K562 (cell line): ENCODE measurements around the gene SRI. TPM values are rescaled to one million over a fixed set of nuclear protein-coding genes. Genes with fewer than 3 reads are reported as not detected.

ENCODE experiments used
- BCOR ChIP-seq: fragments of 450-650 bp; IDR thresholded peaks from 2 replicates; pipeline ENCODE4 v1.6.1; 2016
- C11orf30 ChIP-seq: fragments of 450-650 bp; IDR thresholded peaks from 2 replicates; pipeline ENCODE4 v1.6.1; 2016; ENCODE audit warnings: low read depth, mild to moderate bottlenecking
- MCM5 ChIP-seq: fragments of 450-650 bp; IDR thresholded peaks from 2 replicates; pipeline ENCODE4 v1.6.1; 2016; ENCODE audit warnings: low read depth
- NFE2 ChIP-seq: IDR thresholded peaks from 2 replicates; pipeline ENCODE4 v1.6.1; 2014; ENCODE audit warnings: antibody characterized with exemption, low read depth
- PRDM10 ChIP-seq: fragments of 450-650 bp; IDR thresholded peaks from 2 replicates; pipeline ENCODE4 v1.6.1; 2018; ENCODE audit not compliant: partially characterized antibody
- RAD51 ChIP-seq: fragments of 450-650 bp; IDR thresholded peaks from 2 replicates; pipeline ENCODE4 v1.7.1; 2016; ENCODE audit warnings: low read depth, mild to moderate bottlenecking, borderline replicate concordance
- SMARCE1 ChIP-seq: fragments of 450-650 bp; IDR thresholded peaks from 2 replicates; pipeline ENCODE4 v1.7.1; 2016; ENCODE audit warnings: mild to moderate bottlenecking
- WHSC1 ChIP-seq: IDR thresholded peaks from one replicate; pipeline ENCODE4 v1.6.1; 2012; ENCODE audit warnings: low read length, control low read depth, inconsistent platforms
- ZNF324 ChIP-seq: fragments of 250-450 bp; sonication (Bioruptor Pico); IDR thresholded peaks from 2 replicates; pipeline ENCODE4 v1.4.0; 2020; ENCODE audit warnings: mild to moderate bottlenecking
- polyA plus RNA-seq, 8 experiments: library from polyadenylated mRNA; depleted of rRNA in 4 of 8; stranded (reverse) in 5 of 8; unstranded in 3 of 8; fragments of >200 nt; fragmentation: Nextera tagmentation in 2 of 8; fragmentation: Illumina TruSeq in 1 of 8; extraction: Ambion mirVana in 2 of 8; extraction: Trizol in 1 of 8; gene quantifications; 2 replicates each; pipeline versions ENCODE4 v1.2.1 to v1.2.3, GENCODE V29; 2011 to 2014; ENCODE audit warnings: inconsistent platforms in 1 of 8, missing spikeins in 1 of 8
- total RNA-seq, 7 experiments: library from RNA; depleted of rRNA in 6 of 7; stranded (reverse); fragments of >200 nt in 6 of 7; fragmentation: Illumina TruSeq in 2 of 7; extraction: Trizol in 2 of 7; gene quantifications; 2 replicates each; pipeline versions ENCODE4 v1.2.1 to v1.2.3, GENCODE V29; 2011 to 2021; ENCODE audit warnings: low replicate concordance in 1 of 7
- TF ChIP-seq, protein P1 (sequence below): fragments of 150-350 bp; IDR thresholded peaks from 2 replicates; pipeline ENCODE4 v1.6.1; 2014; ENCODE audit warnings: low read depth, mild to moderate bottlenecking, low read length, borderline replicate concordance
- TF ChIP-seq, protein P2 (sequence below): sonication (generic); formaldehyde crosslinking; IDR thresholded peaks from 2 replicates; pipeline ENCODE4 v1.8.1; 2023; ENCODE audit warnings: mild to moderate bottlenecking, missing genetic modification reagents, moderate library complexity
- TF ChIP-seq, protein P3 (sequence below): sonication (generic); formaldehyde crosslinking; IDR thresholded peaks from 2 replicates; pipeline ENCODE4 v1.8.0; 2022; ENCODE audit warnings: mild to moderate bottlenecking, missing genetic modification reagents, borderline replicate concordance
- TF ChIP-seq, protein P4 (sequence below): fragments of 450-650 bp; formaldehyde crosslinking; IDR thresholded peaks from 2 replicates; pipeline ENCODE4 v1.4.0; 2022; ENCODE audit warnings: mild to moderate bottlenecking, moderate library complexity
- TF ChIP-seq, protein P5 (sequence below): IDR thresholded peaks from 2 replicates; pipeline ENCODE4 v1.6.1; 2011; ENCODE audit not compliant: insufficient read length; ENCODE audit errors: extremely low read depth

SRI gene
- total and polyA plus RNA-seq, 9 of the 15 experiments (the other 6 are each of a cell fraction or from before 2014, with no cell fraction given): 56.4 to 158 (median 119) TPM

DNA sequence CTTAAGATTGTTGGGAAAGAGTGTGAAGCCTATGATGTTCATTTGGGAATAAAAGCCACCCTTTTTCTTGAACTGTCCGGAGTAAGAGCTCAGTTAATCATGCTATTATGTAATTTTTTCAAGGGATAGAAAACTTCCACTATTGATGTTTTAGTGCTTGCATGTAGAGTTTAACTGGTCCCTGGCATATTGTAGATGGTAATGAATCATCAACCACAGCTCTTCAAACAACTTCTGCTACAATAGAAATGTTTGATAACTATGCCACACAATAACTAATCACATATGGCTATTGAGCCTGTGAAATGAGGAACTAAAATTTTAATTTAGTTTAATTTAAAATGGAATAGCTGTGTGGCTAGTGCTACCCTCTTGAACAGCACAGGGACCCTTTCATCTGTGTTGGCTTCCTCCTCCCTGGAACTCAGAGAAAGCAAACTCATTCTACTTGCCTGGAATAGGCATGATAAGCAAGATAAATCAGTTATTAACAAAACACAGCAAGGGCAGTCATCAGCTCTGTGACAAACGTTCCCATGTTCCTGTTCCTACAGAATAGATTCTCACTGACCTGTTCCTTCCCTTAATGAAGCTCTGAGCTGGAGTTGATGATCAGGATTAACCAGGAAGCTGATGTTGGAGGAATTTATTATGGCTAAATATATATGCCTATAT lies 4.9 kb upstream of the SRI start (continued):
- TF ChIP-seq PRDM10: no peak
- TF ChIP-seq, protein P1, sequence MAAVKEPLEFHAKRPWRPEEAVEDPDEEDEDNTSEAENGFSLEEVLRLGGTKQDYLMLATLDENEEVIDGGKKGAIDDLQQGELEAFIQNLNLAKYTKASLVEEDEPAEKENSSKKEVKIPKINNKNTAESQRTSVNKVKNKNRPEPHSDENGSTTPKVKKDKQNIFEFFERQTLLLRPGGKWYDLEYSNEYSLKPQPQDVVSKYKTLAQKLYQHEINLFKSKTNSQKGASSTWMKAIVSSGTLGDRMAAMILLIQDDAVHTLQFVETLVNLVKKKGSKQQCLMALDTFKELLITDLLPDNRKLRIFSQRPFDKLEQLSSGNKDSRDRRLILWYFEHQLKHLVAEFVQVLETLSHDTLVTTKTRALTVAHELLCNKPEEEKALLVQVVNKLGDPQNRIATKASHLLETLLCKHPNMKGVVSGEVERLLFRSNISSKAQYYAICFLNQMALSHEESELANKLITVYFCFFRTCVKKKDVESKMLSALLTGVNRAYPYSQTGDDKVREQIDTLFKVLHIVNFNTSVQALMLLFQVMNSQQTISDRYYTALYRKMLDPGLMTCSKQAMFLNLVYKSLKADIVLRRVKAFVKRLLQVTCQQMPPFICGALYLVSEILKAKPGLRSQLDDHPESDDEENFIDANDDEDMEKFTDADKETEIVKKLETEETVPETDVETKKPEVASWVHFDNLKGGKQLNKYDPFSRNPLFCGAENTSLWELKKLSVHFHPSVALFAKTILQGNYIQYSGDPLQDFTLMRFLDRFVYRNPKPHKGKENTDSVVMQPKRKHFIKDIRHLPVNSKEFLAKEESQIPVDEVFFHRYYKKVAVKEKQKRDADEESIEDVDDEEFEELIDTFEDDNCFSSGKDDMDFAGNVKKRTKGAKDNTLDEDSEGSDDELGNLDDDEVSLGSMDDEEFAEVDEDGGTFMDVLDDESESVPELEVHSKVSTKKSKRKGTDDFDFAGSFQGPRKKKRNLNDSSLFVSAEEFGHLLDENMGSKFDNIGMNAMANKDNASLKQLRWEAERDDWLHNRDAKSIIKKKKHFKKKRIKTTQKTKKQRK: no peak
- TF ChIP-seq, protein P2, sequence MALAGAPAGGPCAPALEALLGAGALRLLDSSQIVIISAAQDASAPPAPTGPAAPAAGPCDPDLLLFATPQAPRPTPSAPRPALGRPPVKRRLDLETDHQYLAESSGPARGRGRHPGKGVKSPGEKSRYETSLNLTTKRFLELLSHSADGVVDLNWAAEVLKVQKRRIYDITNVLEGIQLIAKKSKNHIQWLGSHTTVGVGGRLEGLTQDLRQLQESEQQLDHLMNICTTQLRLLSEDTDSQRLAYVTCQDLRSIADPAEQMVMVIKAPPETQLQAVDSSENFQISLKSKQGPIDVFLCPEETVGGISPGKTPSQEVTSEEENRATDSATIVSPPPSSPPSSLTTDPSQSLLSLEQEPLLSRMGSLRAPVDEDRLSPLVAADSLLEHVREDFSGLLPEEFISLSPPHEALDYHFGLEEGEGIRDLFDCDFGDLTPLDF (CRISPR knock-in tag): no peak
- TF ChIP-seq MCM5: no peak
- TF ChIP-seq NFE2: peak; percentile 47; the same call in 1 of the 2 replicates
- TF ChIP-seq, protein P3, sequence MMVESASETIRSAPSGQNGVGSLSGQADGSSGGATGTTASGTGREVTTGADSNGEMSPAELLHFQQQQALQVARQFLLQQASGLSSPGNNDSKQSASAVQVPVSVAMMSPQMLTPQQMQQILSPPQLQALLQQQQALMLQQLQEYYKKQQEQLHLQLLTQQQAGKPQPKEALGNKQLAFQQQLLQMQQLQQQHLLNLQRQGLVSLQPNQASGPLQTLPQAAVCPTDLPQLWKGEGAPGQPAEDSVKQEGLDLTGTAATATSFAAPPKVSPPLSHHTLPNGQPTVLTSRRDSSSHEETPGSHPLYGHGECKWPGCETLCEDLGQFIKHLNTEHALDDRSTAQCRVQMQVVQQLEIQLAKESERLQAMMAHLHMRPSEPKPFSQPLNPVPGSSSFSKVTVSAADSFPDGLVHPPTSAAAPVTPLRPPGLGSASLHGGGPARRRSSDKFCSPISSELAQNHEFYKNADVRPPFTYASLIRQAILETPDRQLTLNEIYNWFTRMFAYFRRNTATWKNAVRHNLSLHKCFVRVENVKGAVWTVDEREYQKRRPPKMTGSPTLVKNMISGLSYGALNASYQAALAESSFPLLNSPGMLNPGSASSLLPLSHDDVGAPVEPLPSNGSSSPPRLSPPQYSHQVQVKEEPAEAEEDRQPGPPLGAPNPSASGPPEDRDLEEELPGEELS (CRISPR knock-in tag): no peak
- TF ChIP-seq, protein P4, sequence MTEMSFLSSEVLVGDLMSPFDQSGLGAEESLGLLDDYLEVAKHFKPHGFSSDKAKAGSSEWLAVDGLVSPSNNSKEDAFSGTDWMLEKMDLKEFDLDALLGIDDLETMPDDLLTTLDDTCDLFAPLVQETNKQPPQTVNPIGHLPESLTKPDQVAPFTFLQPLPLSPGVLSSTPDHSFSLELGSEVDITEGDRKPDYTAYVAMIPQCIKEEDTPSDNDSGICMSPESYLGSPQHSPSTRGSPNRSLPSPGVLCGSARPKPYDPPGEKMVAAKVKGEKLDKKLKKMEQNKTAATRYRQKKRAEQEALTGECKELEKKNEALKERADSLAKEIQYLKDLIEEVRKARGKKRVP (CRISPR knock-in tag): no peak
- TF ChIP-seq SMARCE1: no peak
- TF ChIP-seq, protein P5, sequence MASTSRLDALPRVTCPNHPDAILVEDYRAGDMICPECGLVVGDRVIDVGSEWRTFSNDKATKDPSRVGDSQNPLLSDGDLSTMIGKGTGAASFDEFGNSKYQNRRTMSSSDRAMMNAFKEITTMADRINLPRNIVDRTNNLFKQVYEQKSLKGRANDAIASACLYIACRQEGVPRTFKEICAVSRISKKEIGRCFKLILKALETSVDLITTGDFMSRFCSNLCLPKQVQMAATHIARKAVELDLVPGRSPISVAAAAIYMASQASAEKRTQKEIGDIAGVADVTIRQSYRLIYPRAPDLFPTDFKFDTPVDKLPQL: no peak
- no peak for TF ChIP-seq WHSC1
- TF ChIP-seq C11orf30: no peak
- no peak for TF ChIP-seq RAD51
- no peak for TF ChIP-seq BCOR
- no peak for TF ChIP-seq ZNF324
